Astrocyte of the cerebellum (primary cell): ENCODE measurements around the gene SERPINA7.

ENCODE experiments used
- DNase-seq: peaks from one replicate; pipeline ENCODE4 v3.0.0-alpha.2; 2011; ENCODE audit warnings: low read depth
- H3K4me3 ChIP-seq: 2 replicates; pipeline ENCODE4 v1.5.1; 2011; ENCODE audit warnings: mild to moderate bottlenecking, low read depth, low read length, moderate library complexity
- CTCF ChIP-seq: IDR thresholded peaks from 2 replicates; pipeline ENCODE4 v1.5.1; 2012; ENCODE audit warnings: low read length, low read depth, moderate library complexity, mild to moderate bottlenecking; ENCODE audit errors: missing control alignments
- in situ Hi-C: cut with HindIII; loops from 2 replicates; pipeline ENCODE4 v1.10.0; 2017; ENCODE audit warnings: low sequenced_read_pairs

SERPINA7 gene

GRCh38 chrX:106038625-106039024, at the start of gene SERPINA7:
Gene SERPINA7 (minus strand): TSS chrX:106038727. CDS start chrX:106037058, 1,669 bp downstream.
- in situ Hi-C loops: no loop called here
- no peak for DNase-seq
- TF ChIP-seq CTCF: no peak
- H3K4me3 ChIP-seq: no peak within 1 kb of the TSS

- no peak for TF ChIP-seq CTCF
- DNase-seq: no peak
- H3K4me3 ChIP-seq: no peak overlapping the region
- in situ Hi-C loops: no loop called here
Observed at GRCh38 chrX:106069048-106069447, 30.5 kb upstream of the SERPINA7 start.

- no peak overlapping the region for H3K4me3 ChIP-seq
- no peak for TF ChIP-seq CTCF
- no peak for DNase-seq
- in situ Hi-C loops: no loop called here
Observed at GRCh38 chrX:106050054-106050453, 11.5 kb upstream of the SERPINA7 start.

- no peak overlapping the region for H3K4me3 ChIP-seq
- DNase-seq: no peak
- in situ Hi-C loops: no loop called here
- no peak for TF ChIP-seq CTCF
Observed at GRCh38 chrX:106042296-106042695, 3.8 kb upstream of the SERPINA7 start.

- TF ChIP-seq CTCF: no peak
- no peak overlapping the region for H3K4me3 ChIP-seq
- DNase-seq: no peak
- in situ Hi-C loops: no loop called here
Observed at GRCh38 chrX:106040861-106041260, 2.3 kb upstream of the SERPINA7 start.

GRCh38 chrX:106039920-106040319, 1.4 kb upstream of the SERPINA7 start:
- peak; percentile 54 for TF ChIP-seq CTCF
- in situ Hi-C loops: no loop called here
- H3K4me3 ChIP-seq: no peak overlapping the region
- no peak for DNase-seq

GRCh38 chrX:106037835-106038473, 573 bp downstream of the SERPINA7 start:
- DNase-seq: no peak
- in situ Hi-C loops: no loop called here
- H3K4me3 ChIP-seq: no peak overlapping the region
- TF ChIP-seq CTCF: no peak
